Fibroblast of mammary gland (primary cell): ENCODE data around the gene CNOT10.

Experiments used
- DNase-seq: peaks from one replicate; pipeline ENCODE4 v3.0.0-alpha.2; 2010; ENCODE audit warnings: low read depth
- H3K4me3 ChIP-seq: 2 replicates; pipeline ENCODE4 v1.5.1; 2011; ENCODE audit warnings: low read depth, mild to moderate bottlenecking, low read length, moderate library complexity; ENCODE audit not compliant: control insufficient read depth
- TF ChIP-seq, protein P1 (sequence below): conservative IDR thresholded peaks from 2 replicates; pipeline ENCODE4 v1.5.1; 2011; ENCODE audit warnings: low read depth, low read length, inconsistent platforms; ENCODE audit not compliant: control insufficient read depth, insufficient read depth

CNOT10 gene

GRCh38 chr3:32706348-32707025, 21.5 kb downstream of the CNOT10 start:
- TF ChIP-seq, protein P1, sequence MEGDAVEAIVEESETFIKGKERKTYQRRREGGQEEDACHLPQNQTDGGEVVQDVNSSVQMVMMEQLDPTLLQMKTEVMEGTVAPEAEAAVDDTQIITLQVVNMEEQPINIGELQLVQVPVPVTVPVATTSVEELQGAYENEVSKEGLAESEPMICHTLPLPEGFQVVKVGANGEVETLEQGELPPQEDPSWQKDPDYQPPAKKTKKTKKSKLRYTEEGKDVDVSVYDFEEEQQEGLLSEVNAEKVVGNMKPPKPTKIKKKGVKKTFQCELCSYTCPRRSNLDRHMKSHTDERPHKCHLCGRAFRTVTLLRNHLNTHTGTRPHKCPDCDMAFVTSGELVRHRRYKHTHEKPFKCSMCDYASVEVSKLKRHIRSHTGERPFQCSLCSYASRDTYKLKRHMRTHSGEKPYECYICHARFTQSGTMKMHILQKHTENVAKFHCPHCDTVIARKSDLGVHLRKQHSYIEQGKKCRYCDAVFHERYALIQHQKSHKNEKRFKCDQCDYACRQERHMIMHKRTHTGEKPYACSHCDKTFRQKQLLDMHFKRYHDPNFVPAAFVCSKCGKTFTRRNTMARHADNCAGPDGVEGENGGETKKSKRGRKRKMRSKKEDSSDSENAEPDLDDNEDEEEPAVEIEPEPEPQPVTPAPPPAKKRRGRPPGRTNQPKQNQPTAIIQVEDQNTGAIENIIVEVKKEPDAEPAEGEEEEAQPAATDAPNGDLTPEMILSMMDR: no peak
- H3K4me3 ChIP-seq: no peak overlapping the region
- peak; percentile 8 for DNase-seq

DNA sequence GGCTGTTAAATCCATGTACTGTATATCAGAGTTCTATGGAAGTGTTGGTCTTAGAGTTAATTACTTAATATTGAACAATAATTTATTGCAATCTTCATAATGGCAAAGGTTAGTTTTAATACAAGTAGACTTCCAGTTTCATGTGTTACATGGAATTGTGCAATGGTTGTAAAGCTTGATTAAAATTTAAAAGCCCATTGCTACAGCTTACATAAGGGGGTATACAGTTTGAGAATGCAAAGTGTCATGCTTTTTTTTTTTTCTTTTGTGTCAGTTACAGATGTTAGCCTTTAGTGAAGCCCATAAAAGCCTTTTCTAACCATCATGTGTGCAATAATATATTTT, 22.0 kb downstream of the CNOT10 start:
- H3K4me3 ChIP-seq: no peak overlapping the region
- TF ChIP-seq, protein P1: no peak
- DNase-seq: no peak

- TF ChIP-seq, protein P1: no peak
- H3K4me3 ChIP-seq: no peak overlapping the region
- no peak for DNase-seq
Observed at GRCh38 chr3:32708672-32709283, 23.8 kb downstream of the CNOT10 start.

DNA sequence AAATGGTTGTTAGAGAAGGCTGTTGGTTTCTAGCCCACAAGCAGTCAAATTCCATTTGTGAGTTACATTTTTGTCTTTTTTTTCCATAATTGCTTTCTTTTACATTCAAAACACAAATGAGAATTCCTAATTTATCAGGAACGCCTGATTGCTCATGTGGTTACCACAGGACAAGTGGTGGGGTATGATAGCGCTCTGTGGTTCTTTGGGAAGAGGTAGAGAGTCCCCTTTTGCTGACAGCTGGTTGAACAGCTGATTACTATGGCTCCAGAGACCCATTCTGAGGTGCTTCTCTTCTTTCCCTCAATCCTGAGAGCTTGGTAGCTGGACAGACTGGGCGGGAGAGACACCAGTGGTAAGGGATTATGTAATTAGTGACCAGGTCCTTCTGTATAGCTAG, 24.4 kb downstream of the CNOT10 start:
- no peak overlapping the region for H3K4me3 ChIP-seq
- TF ChIP-seq, protein P1: no peak
- DNase-seq: no peak

DNA sequence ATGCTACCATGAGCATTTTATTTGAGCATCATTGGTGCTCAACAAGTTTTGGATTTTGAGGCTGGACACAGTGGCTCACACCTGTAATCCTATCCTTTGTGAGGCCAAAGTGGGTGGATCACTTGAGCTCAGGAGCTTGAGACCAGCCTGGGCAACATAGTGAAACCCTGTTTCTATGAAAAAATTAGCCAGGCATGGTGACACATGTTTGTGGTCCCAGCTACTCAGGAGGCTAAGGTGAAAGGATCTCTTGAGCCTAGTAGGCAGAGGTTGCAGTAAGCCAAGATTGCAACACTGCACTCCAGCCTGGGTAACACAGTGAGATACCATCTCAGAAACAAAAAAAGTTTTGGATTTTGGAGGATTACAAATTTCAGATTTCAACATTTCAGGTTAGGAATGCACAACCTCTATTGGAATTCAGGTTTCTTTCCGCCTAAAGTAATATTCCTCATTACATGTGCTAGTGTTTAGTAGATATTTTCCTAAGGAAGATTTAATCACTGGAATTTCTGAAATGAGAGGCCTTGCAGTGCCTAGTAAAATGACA, 27.6 kb downstream of the CNOT10 start:
- TF ChIP-seq, protein P1: no peak
- DNase-seq: no peak
- H3K4me3 ChIP-seq: no peak overlapping the region

DNA sequence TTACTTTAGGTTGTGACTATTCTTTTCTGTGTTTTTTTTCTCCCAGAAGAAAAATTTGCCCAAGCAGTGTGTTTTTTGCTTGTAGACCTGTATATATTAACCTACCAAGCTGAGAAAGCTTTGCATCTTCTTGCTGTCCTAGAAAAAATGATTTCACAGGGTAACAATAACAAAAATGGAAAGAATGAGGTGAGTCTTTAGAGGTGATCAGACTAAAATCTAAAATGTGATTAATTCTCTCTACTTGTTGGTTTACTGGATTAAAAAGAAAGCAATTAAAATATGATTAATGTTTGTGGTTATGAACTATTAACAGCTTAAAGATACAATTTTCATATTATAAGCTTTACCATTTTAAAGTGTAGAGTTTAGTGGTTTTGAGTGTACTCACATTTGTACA, 28.2 kb downstream of the CNOT10 start:
- DNase-seq: no peak
- TF ChIP-seq, protein P1: no peak
- no peak overlapping the region for H3K4me3 ChIP-seq
